ENCODE measurements around the gene MEF2D.

The MEF2D gene

GRCh38 chr1:156523801-156524480 is 23.4 kb upstream of the MEF2D start:
- no peak for DNase-seq

DNA sequence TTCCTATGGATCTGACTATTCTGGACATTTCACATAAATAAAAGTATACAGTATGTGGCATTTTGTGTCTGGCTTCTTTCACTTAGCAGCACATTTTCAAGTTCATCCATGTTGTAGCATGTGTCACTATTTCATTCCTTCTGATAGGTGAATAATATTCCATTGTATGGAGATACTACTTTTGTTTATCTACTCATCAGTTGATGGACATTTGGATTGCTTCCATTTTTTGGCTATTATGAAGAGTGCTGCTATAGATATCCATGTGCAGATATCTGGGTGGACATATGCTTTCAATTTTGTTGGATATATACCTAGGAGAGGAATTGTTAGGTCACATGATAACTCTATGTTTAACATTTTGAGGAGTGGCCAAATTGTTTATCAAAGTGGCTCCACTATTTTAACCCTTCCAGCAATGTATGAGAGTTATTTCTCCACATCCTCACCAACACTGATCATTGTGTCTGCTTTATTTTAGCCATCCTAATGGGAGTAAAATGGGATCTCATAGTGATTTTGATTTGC is 21.9 kb upstream of the MEF2D start:
- DNase-seq: no peak

- no peak for DNase-seq
Measured at GRCh38 chr1:156517748-156518147, 17.2 kb upstream of the MEF2D start.

- DNase-seq: no peak
Measured at GRCh38 chr1:156516821-156517220, 16.2 kb upstream of the MEF2D start.

DNA sequence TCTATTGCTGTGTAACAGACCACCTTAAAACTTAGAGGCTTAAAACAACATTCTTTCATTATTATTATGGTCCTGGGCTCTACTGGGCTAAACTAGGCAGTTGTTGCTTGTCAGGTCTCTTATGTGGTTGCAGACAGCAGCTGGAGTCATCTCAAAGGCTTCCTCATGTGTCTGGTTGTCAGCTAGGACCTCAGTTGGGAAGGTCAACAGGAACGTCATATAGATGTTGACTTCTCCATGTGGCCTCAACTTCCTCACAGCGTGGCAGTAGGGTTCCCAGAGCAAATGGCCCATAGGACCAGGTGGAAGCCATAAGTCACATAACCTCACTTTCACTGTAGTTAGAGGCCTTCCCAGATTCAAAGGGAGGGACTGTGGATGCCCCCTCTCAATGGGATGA is 15.4 kb upstream of the MEF2D start:
- no peak for DNase-seq

DNA sequence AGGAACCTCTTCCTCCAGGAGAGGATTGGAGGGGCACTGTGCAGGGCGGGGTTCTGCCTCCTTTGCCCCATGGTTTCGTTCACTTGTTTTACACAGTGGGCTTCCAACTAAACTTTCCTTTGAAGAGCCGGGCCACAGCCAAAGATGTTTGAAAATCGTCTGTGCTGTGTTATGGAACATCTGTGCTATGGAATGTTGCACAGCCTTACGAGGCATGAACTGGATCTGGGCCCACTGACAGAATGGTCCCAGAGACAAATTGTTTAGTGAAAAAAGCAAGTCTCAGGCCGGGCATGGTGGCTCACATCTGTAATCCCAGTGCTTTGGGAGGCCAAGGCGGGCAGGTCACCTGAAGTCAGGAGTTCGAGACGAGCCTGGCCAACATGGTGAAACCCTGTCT is 12.6 kb upstream of the MEF2D start:
- no peak for DNase-seq

DNA sequence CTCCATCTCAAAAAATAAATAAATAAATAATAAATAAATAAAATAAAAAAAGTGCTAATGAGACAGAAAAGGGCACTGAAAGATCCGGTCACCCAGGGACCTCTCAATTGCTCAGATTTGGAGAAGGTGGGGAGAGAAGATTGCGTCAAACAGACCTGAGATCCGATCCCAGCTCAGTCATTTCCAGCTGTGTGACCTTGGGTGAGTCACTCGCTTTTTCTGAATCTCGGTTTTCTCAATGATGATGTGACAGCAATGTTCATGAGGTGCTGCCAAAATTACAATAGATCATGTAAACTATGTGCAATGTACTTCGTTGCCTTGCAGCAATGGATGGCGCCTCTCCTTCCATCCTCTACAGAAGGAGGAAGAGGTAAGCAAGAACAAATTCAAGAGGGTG is 11.1 kb upstream of the MEF2D start:
- peak; percentile 84 for DNase-seq

- no peak for DNase-seq
Measured at GRCh38 chr1:156510709-156511108, 10.1 kb upstream of the MEF2D start.

DNA sequence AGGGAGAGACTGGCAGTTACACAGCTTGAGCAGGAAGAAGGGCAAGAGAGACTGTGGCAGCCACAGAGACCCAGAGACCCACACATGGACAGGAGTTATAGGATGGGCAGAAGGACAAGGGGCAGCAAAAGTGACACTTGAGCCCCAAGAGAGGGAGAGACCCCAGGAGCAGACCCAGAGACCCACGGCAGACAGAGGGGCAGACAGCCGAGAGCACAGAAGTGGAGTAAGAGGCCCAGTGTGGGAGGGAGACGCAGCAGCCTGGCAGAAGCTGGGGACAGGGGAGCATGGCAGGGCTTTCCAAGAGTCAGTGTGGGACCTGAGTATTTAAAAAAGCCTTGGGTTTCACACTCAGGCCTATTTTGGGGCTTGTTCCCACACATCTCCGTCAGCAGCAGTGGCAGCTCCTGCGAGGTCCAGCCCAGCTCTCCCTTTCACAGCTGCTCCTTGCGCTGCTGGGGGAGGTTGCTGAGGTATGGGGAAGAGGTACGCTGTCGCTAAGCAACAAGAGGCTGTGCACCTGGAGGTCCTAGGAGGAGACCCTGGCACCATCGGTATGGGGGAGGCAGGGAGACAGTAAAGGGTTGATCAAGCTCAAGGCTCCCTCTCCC is 9.0 kb upstream of the MEF2D start:
- DNase-seq: no peak

DNA sequence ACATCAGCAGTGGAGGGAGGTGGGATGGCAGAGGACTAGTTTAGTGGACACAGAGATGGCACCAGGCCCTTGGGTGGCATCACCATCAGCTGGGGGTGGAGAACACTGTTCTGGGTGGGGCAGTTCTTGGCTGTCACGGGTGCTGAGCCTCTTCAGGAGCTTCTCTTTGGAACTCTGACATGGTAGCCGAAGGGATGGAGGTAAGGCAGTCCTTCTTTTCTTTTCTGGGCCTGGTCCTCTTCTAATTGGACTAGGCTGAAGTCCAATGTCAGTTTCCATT is 8.3 kb upstream of the MEF2D start:
- DNase-seq: no peak

DNA sequence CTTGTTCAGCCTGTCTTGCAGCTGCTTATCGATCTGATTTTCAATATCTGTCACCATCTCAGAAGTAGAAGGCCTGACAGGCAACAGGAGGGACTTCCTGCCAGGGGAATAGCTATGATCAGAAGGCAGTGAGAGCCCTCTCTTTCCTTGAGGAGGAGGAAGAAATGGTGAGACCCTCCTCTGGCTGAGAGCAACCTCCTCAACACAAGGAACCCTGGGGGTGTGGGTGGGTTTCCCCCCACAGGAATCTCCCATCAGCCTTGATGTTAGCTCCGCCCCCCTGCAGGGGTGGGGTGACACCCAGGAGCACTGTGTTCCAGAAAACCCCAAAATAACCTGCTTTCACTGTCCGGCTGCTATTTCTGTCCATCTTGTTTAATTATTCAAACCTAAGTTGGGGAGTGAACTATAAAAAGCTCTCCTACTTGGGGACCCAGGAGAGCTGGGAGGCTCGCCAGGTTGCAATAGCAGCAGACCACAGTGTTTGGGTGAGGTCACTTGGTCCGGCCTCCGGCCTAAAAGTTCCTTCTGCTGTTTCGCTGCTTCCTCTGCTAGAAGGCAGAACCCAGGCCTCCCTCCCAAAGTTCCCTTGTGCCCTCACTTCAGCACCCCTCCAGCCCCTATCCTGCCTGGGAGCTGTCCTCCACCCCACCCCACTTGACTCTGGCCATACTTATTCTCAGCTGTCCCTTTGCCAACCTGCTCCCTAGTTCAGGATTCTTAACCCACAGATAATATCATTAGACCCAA is 7.8 kb upstream of the MEF2D start:
- DNase-seq: peak; percentile 34

DNA sequence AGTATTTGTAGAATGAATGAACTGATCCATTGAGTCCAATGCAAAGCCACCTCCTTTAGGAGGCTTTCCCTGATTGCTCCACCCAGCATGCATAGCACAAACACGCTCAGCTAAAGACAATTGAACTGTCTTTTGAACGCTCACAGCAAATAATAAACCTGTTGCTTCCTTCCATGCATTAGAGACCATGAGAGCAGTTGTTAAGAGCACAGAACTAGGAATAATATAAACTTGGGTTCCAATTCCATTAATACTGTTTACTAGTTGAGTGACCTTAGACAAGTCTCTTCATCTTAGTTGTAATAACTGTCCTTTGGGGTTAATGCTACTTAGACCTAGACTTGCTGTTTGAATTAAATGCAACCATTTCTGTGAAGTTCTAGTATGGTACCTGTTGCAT is 5.9 kb upstream of the MEF2D start:
- DNase-seq: no peak

GRCh38 chr1:156505679-156506298 is 5.2 kb upstream of the MEF2D start:
- DNase-seq: no peak

DNA sequence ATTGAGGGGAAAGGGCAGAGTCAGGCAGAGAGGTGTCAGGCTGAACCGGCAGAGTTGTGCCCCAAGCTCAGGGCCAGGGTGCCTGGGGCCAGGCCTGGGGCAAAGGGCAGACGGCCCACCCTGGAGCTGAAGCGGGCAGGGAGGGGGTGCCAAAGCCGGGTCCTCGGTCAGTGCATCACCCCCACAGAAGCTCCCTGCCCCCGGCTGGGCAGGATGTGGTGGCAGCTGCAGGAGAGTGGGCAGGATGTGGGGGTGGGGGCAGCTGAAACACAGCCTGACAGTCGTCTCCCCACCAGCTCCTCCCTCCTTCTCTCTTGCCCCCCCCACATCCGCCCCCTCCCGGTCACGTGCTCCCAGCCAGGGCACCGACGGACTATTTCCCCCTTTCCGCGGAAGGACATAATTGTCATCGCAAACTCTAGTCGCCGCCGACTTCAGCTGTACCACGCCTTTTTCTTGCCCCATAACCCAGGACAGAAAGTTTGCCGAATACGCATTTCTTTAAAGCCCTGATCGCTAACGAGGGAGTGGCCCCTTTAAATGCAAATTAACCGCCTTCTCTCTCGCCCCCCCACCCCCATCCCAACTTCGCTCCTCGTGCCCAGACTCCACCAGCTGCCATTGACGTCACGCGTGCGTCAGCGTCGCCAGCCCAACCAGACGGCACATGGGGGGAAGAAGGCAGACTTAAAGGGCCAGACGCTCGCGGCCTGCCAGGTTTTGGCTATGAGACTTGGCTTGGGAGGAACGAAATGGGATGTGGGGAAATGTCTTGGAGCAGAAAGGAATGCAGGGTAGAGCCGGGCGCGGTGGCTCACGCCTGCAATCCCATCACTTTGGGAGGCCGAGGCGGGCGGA is 4.5 kb upstream of the MEF2D start:
- DNase-seq: peak; percentile 98

DNA sequence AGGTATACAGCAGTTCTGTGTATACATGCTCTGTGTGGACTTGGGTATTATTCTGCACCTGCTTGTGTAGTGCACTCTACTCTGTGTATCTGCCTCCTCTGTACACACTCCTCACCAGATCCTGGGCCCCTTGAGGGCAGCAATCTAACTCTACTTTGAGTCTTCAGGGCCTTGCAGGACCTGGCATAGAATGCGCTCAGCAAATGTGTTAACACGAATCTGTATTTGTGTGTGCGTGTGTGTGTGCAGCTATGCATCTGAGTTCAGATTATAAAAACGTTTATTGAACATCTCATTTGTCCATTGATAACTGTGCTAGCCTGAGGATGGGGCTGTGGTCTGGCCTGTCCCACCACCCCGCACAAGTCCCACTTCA is 3.9 kb upstream of the MEF2D start:
- DNase-seq: peak; percentile 55

- no peak for DNase-seq
Measured at GRCh38 chr1:156503698-156504437, 3.3 kb upstream of the MEF2D start.

DNA sequence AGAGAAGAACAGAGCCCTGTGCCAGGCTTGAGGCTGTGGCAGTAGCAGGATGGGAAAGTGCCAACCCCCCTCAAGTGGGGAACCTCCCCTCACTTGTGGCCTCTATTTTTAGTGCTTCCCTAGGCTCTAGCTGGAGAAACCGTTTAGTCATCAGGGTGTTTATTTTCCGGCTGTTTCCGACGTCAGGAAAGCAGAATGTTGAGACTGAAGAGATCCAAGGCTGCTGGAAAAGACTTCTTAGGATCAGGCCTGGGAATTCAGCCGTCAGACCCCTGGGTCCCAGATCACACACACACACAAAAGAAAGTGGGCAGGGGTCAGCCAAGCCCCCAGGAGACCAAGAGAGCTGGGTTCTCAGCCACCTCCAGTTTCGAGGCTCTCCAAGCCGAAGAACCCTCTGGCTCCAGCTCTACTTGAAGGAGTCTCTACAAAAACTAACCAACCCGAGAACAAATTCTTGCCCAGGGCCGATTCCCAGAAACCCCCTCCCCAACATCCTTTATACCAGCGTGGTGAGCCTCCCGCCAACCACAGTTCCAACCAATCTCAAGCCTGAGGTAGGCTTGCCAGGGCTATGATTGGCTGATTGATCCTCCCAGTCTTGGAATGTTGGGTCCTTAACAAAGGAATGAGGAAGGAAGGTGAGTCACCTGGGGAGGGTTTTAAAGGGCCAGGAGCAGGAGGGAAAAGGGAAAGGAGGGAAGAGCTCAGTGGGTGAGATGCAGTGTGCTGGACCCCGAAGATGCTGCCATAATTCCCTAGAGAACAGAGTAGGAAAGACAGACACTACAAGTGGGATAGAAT is 2.5 kb upstream of the MEF2D start:
- no peak for DNase-seq

DNA sequence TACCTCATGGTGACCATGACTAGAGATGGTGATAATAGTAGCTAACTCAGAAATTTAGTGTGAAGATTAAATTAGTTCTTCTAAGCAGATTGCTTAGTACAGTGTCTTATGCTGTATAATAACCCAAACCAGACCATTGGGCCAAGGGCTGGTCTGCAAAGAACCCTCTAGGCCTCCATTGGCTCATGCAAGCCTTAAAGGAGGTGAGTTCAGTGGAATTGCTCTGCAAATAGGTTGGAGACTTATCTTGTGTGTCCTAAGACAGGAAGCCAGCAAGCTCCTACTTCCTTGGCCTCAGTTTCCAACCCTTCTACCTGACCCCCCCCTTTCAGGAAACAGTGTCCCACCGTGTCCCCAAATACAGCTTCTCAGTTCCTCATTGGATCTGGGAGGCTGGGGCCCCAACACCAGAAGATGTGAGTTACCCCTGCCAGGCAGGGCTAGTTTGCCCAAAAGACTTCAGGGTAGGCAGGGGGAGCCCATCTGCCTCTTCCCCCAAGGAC is 1.9 kb upstream of the MEF2D start:
- DNase-seq: no peak

DNA sequence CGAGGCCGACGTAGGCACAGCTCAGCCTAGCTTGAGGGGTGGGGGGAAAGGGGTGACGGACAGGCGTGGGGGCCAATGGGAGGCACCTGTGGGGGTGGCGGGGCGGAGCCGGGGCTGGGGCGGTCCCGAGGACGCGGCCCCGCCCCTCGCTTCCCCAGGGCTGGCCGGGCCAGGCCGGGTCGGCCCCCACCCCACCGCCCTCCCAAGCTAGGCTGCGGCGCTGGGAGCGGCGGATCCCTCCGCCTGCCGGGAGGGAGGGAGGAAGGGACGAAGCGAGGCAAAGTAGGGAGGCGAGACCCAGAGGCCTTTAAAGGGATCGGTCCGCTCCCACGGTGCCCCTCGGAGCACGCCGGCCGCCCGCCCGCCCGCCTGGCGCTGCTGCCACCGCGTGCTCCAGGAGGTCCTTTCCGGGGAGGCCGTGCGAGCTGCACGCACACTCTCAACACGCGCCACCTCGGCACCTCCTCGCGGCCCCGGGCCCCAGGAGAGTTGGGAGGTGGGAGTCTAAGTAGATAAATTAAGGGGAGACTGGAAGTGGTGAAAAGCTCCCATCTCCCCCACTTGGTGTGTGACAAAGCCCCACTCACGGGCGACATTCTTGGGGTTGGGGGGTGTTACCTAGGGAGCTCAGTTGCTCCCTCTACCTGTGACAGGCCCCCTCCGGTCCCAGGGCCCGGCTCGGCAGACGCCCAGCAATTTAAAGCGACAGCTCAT is 375 bp upstream of the MEF2D start:
- peak; percentile 94 for DNase-seq

GRCh38 chr1:156499842-156500542 is 583 bp downstream of the MEF2D start:
- DNase-seq: peak; percentile 31

All from activated CD4-positive, alpha-beta T cell treated with anti-CD3 and anti-CD28 coated beads, Interleukin-10, Interleukin-2, amounts not matched to agents 100 ng/mL and 50 ng/mL, durations not matched to agents 16 hours and 8 hours (primary cell).